HEK293 (cell line): ENCODE data around the gene RBM4.
"Not testable (repeated sequence)": the region's sequence is repeated elsewhere in the genome, so short reads cannot be mapped to it uniquely, and the experiment has no call there.

Experiments used
- CTCF ChIA-PET: fragments of 350-600 bp; formaldehyde crosslinking; extraction: SDS; loops from one replicate; lab custom pipeline; 2021; ENCODE audit warnings: antibody characterized with exemption; lab: Yijun Ruan, JAX
- POLR2A ChIA-PET: fragments of 300-600 bp; formaldehyde crosslinking; extraction: SDS; loops from one replicate; lab custom pipeline; 2020; ENCODE audit warnings: antibody characterized with exemption, inconsistent platforms; lab: Yijun Ruan, JAX
- H3K27ac ChIP-seq: fragments of 200-500 bp; sonication (Bioruptor generic); 2 replicates; pipeline ENCODE4 v1.5.1; 2014; ENCODE audit warnings: low read depth, low read length, control low read depth, inconsistent platforms; ENCODE audit errors: extremely low read depth
- H3K36me3 ChIP-seq, 2 experiments: fragments of 200-500 bp in 1 of 2; sonication (Bioruptor generic) in 1 of 2; 1 replicate in 1 of 2; 2 replicates in 1 of 2; pipeline ENCODE4 v1.5.1; 2014 to 2017; ENCODE audit warnings: inconsistent platforms in 2 of 2, low read length in 2 of 2; ENCODE audit not compliant: control insufficient read depth in 2 of 2, insufficient read depth in 1 of 2
- H3K4me1 ChIP-seq: fragments of 200-500 bp; sonication (Bioruptor generic); 2 replicates; pipeline ENCODE4 v1.5.1; 2014; ENCODE audit warnings: mild to moderate bottlenecking, low read length, inconsistent platforms; ENCODE audit not compliant: control insufficient read depth, insufficient read depth
- H3K4me3 ChIP-seq: 2 replicates; pipeline ENCODE4 v1.5.1; 2011; ENCODE audit warnings: low read depth, mild to moderate bottlenecking, control low read depth, low read length, moderate library complexity
- H3K9me3 ChIP-seq: fragments of 200-500 bp; sonication (Bioruptor generic); 2 replicates; pipeline ENCODE4 v1.5.1; 2014; ENCODE audit warnings: low read depth, low read length, inconsistent platforms; ENCODE audit not compliant: control insufficient read depth, insufficient read depth
- GLIS1 ChIP-seq: fragments of 450-650 bp; formaldehyde crosslinking; IDR thresholded peaks from 2 replicates; pipeline ENCODE4 v1.5.1; 2016; ENCODE audit warnings: missing biosample characterization, missing genetic modification characterization
- ZFHX2 ChIP-seq: fragments of 450-650 bp; formaldehyde crosslinking; conservative IDR thresholded peaks from 2 replicates; pipeline ENCODE4 v1.5.1; 2016; ENCODE audit warnings: missing biosample characterization, missing genetic modification characterization
- ZIC2 ChIP-seq: fragments of 450-650 bp; formaldehyde crosslinking; IDR thresholded peaks from 2 replicates; pipeline ENCODE4 v1.5.1; 2016; ENCODE audit warnings: missing biosample characterization, missing genetic modification characterization
- ZNF530 ChIP-seq: fragments of 450-650 bp; formaldehyde crosslinking; IDR thresholded peaks from 2 replicates; pipeline ENCODE4 v1.5.1; 2016; ENCODE audit warnings: low read depth, missing biosample characterization, missing genetic modification characterization
- ZNF548 ChIP-seq: fragments of 450-650 bp; formaldehyde crosslinking; IDR thresholded peaks from 2 replicates; pipeline ENCODE4 v1.5.1; 2016; ENCODE audit warnings: missing biosample characterization, missing genetic modification characterization
- ZNF692 ChIP-seq: fragments of 450-650 bp; formaldehyde crosslinking; IDR thresholded peaks from 2 replicates; pipeline ENCODE4 v1.5.1; 2016; ENCODE audit warnings: missing biosample characterization, missing genetic modification characterization
- ZNF707 ChIP-seq: fragments of 450-650 bp; formaldehyde crosslinking; IDR thresholded peaks from 2 replicates; pipeline ENCODE4 v1.5.1; 2016; ENCODE audit warnings: missing biosample characterization, missing genetic modification characterization
- TF ChIP-seq, protein P1 (sequence below): fragments of 450-650 bp; formaldehyde crosslinking; IDR thresholded peaks from 2 replicates; pipeline ENCODE4 v1.5.1; 2016; ENCODE audit warnings: missing biosample characterization, missing genetic modification characterization

RBM4 gene

GRCh38 chr11:66604155-66604554 lies 34.3 kb upstream of the RBM4 start:
- Histone ChIP-seq H3K36me3 (peaks cover 4 to 71% of the 10 kb centered on the region in 2 experiments), H3K9me3 (no peaks in the 10 kb centered on the region), H3K4me3 (no peak overlapping the region), H3K4me1 (peaks cover 5% of the 10 kb centered on the region; the same call in 1 of the 2 replicates), H3K27ac (no peak overlapping the region)
- POLR2A ChIA-PET = no interaction called here
- CTCF ChIA-PET = interaction anchor here (0.6 kb wide), 1 partner anchor 558 kb away, joined by 3 read pairs; no protein-coding TSS in a partner anchor
- TF ChIP-seq, protein P1, sequence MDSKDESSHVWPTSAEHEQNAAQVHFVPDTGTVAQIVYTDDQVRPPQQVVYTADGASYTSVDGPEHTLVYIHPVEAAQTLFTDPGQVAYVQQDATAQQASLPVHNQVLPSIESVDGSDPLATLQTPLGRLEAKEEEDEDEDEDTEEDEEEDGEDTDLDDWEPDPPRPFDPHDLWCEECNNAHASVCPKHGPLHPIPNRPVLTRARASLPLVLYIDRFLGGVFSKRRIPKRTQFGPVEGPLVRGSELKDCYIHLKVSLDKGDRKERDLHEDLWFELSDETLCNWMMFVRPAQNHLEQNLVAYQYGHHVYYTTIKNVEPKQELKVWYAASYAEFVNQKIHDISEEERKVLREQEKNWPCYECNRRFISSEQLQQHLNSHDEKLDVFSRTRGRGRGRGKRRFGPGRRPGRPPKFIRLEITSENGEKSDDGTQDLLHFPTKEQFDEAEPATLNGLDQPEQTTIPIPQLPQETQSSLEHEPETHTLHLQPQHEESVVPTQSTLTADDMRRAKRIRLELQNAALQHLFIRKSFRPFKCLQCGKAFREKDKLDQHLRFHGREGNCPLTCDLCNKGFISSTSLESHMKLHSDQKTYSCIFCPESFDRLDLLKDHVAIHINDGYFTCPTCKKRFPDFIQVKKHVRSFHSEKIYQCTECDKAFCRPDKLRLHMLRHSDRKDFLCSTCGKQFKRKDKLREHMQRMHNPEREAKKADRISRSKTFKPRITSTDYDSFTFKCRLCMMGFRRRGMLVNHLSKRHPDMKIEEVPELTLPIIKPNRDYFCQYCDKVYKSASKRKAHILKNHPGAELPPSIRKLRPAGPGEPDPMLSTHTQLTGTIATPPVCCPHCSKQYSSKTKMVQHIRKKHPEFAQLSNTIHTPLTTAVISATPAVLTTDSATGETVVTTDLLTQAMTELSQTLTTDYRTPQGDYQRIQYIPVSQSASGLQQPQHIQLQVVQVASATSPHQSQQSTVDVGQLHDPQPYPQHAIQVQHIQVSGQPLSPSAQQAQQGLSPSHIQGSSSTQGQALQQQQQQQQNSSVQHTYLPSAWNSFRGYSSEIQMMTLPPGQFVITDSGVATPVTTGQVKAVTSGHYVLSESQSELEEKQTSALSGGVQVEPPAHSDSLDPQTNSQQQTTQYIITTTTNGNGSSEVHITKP (tag by site-specific recombination) = no peak
- TF ChIP-seq ZNF530 (tag by site-specific recombination) = no peak

- peaks cover 0 to 46% of the 10 kb centered on the region in 2 experiments; a peak in 1 of 3 replicates for H3K36me3 ChIP-seq
- not testable (repeated sequence) for H3K4me1 ChIP-seq, H3K4me3 ChIP-seq, H3K27ac ChIP-seq, H3K9me3 ChIP-seq
- POLR2A ChIA-PET = interaction anchor here (1.3 to 2.9 kb wide), 2 partner anchors 10 to 11 kb away, joined by 4 to 22 read pairs; partner anchors contain the start of gene RBM14
- CTCF ChIA-PET = interaction anchor here (1.1 kb wide), 1 partner anchor 140 kb away, joined by 5 read pairs; the partner anchor contains the start of gene PELI3
Observed at GRCh38 chr11:66606608-66607007, 31.9 kb upstream of the RBM4 start.

- peaks cover 2% of the 10 kb centered on the region; the same call in 1 of the 2 replicates for H3K4me1 ChIP-seq
- no peak overlapping the region for H3K4me3 ChIP-seq
- peaks cover 0 to 42% of the 10 kb centered on the region in 2 experiments; a peak in 1 of 3 replicates for H3K36me3 ChIP-seq
- TF ChIP-seq ZIC2 (tag by site-specific recombination) = peak; percentile 48
- peak; percentile 54; the same call in 1 of the 2 replicates for TF ChIP-seq ZNF692 (tag by site-specific recombination)
- TF ChIP-seq ZFHX2 (tag by site-specific recombination) = 0 out of 2 replicates have a peak, but pooled peaks have one; percentile 8
- TF ChIP-seq ZNF707 (tag by site-specific recombination) = no peak
- peak; percentile 8; the same call in 1 of the 2 replicates for TF ChIP-seq GLIS1 (tag by site-specific recombination)
- peak; percentile 57; the same call in 1 of the 2 replicates for TF ChIP-seq ZNF548 (tag by site-specific recombination)
- no peaks in the 10 kb centered on the region for H3K9me3 ChIP-seq
- no peak overlapping the region for H3K27ac ChIP-seq
- POLR2A ChIA-PET = interaction anchor here (0.6 to 2.9 kb wide), 4 partner anchors 9 to 332 kb away, joined by 3 to 22 read pairs (median 4); partner anchors contain the start of genes RBM14 and RBM4
- CTCF ChIA-PET = interaction anchor here (0.6 to 1.1 kb wide), 3 partner anchors 29 to 1128 kb away, joined by 3 to 5 read pairs (median 4); partner anchors contain the start of gene PELI3
Observed at GRCh38 chr11:66607126-66607834, 31.2 kb upstream of the RBM4 start.
